HG02973 (cell line): ENCODE results near the gene SLC9A2.

Experiments
- ATAC-seq: cut with Tn5 transposase; IDR thresholded peaks from one replicate; pipeline ENCODE4 v1.9.1; 2021; ENCODE audit warnings: moderate library complexity; ENCODE audit not compliant: unreplicated experiment

The SLC9A2 gene

GRCh38 chr2:102618452-102619413 lies 620 bp upstream of the SLC9A2 start:
- no peak for ATAC-seq

- ATAC-seq, result no peak
These were observed 979 bp downstream of the SLC9A2 start for GRCh38 chr2:102620332-102620731.

- ATAC-seq, result no peak
These were observed 2.3 kb downstream of the SLC9A2 start for GRCh38 chr2:102621630-102622029.

GRCh38 chr2:102622646-102623045 lies 3.3 kb downstream of the SLC9A2 start:
- peak; percentile 82 for ATAC-seq

DNA sequence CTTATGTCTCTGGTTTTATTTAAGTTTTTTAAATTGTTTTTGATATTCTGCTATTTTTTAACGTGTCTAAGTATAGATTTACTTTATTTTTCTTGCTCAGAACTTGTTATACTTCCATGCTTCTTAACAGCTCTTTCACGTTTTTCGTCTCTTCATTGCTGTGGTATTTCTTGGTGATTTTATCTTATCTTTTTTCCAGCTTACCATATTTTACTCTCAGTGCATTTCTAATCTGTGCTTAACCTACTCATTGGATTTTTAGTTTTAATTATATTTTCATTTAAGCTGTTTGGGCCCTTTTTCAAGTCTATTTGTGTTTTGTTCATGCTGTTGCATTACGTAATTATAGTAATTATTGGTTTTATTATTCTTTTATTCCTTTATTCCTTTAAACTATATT lies 11.1 kb downstream of the SLC9A2 start:
- ATAC-seq, result no peak

- ATAC-seq, result no peak
These were observed 13.2 kb downstream of the SLC9A2 start for GRCh38 chr2:102632380-102633175.

DNA sequence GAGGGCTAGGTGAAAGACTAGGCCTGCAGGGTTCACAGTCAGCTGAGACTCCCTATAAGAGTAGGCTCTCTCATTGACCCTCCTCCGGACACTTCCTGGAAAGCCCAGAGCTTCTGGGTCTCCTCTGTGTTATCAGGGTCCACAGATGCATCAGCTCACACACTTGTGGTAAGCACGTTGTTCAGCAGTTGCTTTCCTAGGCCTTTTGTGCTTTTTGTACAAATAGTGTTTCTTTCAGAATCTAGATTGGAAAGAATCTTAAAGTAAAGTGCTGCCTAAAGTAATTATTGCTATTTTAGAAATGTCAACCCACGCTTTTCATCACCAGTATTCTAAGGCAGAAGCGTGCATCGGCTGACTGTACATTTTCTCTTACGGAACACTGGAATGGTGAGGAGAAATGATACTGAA lies 15.5 kb downstream of the SLC9A2 start:
- ATAC-seq, result no peak

- no peak for ATAC-seq
These were observed 16.0 kb downstream of the SLC9A2 start for GRCh38 chr2:102635317-102635716.

DNA sequence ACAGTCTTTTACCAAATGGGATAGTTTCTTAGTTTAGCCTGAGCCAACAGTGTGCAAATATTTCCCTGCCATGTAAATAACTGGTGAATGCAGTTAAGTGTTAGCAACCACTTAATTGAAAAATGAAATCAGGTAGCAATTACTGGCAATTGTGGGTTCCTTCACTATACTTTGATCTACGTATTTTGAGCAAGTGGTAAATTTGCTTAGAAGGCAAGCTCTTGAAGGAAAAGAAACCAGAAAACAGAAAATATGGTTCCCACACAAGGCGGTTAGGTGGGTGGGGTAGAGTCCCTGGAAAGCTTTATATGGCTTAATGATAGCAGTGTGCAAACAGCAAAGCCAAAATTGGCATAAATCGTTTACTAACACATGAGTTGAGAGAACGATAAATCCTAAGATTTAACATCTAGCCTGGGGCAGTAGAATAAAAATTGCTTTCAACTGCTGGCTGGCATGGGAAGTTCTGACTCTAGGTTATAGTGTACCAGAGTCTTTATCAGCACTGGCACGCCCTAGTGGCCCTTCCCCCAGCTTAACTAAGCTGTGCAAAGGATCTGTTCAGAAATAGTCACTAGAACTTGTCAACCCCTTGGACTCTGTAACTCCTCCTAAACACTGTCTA lies 17.0 kb downstream of the SLC9A2 start:
- ATAC-seq, result no peak

GRCh38 chr2:102637358-102637757 lies 18.0 kb downstream of the SLC9A2 start:
- ATAC-seq, result no peak

GRCh38 chr2:102639429-102639828 lies 20.1 kb downstream of the SLC9A2 start:
- no peak for ATAC-seq

DNA sequence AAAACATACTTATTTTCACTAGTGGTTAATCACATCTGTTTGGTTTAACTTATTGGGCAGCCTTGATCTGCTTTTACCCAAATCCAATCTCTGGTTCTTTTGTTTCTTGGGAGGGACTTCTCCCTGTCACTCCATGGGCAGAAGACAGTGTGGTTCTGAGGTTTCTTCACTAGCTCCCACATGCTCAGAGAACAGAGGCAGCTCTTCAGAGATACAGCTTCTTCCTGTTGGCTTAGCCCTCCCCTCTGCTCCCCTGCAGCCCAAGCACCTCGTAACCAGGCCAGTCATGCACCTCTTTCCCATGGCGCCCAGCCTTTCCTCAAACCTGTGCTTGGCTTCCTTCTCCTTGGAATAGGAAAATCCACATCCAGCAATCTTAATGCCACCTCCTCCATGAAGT lies 32.8 kb downstream of the SLC9A2 start:
- no peak for ATAC-seq

- ATAC-seq, result no peak
These were observed 38.4 kb downstream of the SLC9A2 start for GRCh38 chr2:102657770-102658169.

- no peak for ATAC-seq
These were observed 40.7 kb downstream of the SLC9A2 start for GRCh38 chr2:102660070-102660469.

DNA sequence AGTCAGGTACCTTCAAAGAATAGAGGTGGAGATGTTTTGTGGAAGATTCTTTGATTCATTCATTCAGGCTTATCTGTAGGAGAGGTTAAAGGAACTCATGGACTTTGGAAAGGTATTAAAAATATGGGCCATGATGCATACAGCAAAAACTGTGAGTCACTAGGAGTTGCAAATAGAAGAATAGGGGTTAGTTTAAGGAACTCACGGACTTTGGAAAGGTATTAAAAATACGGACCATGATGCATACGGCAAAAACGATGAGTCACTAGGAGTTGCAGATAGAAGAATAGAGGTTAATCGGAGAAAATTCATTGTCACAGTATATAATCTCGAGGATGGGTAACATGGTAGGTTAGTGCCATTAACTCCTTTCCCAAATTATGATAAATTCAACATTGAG lies 41.2 kb downstream of the SLC9A2 start:
- ATAC-seq, result no peak

- ATAC-seq, result no peak
These were observed 42.5 kb downstream of the SLC9A2 start for GRCh38 chr2:102661846-102662245.

GRCh38 chr2:102662833-102663232 lies 43.5 kb downstream of the SLC9A2 start:
- no peak for ATAC-seq

- ATAC-seq, result no peak
These were observed 44.0 kb downstream of the SLC9A2 start for GRCh38 chr2:102663381-102663780.

DNA sequence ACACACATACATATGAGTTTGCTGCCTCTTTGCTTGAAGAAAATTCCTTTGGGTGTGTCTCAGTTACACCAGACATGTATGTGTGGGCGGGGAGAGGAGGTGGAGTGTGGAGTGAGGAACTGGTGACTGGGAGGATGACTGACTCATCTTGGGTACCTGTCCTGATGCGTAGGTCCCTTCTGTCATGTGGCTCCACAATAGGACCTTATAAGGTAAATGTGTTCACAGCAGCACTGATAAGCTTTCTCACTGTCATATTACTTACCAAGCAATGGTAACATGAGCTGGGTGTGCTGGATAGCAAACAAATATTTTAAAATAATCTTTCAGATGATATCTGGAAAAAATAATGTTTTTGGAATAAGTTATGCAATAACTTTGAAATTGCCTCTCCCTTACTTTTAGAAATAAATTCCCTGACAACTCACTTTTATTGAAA lies 45.1 kb downstream of the SLC9A2 start:
- peak; percentile 76 for ATAC-seq

DNA sequence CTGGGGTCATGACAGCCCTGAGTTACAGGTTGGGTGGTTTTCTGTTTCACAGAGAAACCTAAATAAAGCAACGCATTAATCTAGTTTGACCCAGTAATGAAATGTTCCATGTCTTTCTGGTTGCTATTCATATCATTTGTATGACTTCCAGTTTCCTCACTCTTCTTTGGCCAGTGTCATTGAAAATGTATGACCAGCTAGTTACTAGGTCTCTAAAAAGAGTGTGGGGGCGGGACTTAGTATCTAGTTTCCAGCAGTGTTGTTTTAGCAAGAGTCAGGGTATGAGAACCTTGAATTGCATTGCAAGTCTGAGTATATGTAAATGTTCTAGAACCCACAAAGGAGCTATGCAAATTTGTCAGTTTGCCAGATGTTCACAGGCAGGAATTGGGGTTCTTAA lies 47.7 kb downstream of the SLC9A2 start:
- peak; percentile 53 for ATAC-seq

DNA sequence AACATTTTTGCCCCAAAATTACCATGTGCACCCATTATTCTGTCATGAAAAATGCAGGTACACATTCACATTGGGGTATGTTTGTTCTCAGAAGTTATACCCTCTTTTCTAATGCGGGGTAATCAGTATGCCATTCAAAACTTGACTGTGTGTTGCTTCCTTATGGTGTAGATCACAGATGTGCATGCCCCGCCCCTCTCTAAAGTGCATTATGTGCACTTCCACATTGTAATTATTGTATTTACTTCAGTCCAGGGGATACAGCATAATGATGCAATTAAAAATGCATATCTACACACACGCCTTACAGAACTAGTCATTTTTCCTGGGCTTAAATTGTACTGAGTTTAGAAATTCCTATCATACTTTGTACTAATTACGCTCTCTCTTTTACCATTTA lies 48.8 kb downstream of the SLC9A2 start:
- ATAC-seq, result no peak
